ENCODE measurements around the gene FHOD3.

Gene FHOD3

GRCh38 chr18:36415171-36415570 lies 117.7 kb downstream of the FHOD3 start:
- no peak for DNase-seq

- DNase-seq: no peak
These were observed 118.1 kb downstream of the FHOD3 start for GRCh38 chr18:36415625-36416024.

GRCh38 chr18:36419188-36419899 lies 121.8 kb downstream of the FHOD3 start:
- no peak for DNase-seq

- no peak for DNase-seq
These were observed 122.5 kb downstream of the FHOD3 start for GRCh38 chr18:36419900-36420531.

- no peak for DNase-seq
These were observed 123.3 kb downstream of the FHOD3 start for GRCh38 chr18:36420826-36421225.

GRCh38 chr18:36424741-36425142 lies 127.2 kb downstream of the FHOD3 start:
- no peak for DNase-seq

GRCh38 chr18:36427369-36427768 lies 129.9 kb downstream of the FHOD3 start:
- DNase-seq: no peak

GRCh38 chr18:36427831-36428230 lies 130.3 kb downstream of the FHOD3 start:
- no peak for DNase-seq

- DNase-seq: no peak
These were observed 131.0 kb downstream of the FHOD3 start for GRCh38 chr18:36428431-36429029.

GRCh38 chr18:36432880-36433555 lies 135.5 kb downstream of the FHOD3 start:
- no peak for DNase-seq

- DNase-seq: no peak
These were observed 138.9 kb downstream of the FHOD3 start for GRCh38 chr18:36436387-36436786.

- no peak for DNase-seq
These were observed 143.1 kb downstream of the FHOD3 start for GRCh38 chr18:36440614-36441013.

- no peak for DNase-seq
These were observed 144.1 kb downstream of the FHOD3 start for GRCh38 chr18:36441426-36442240.

GRCh38 chr18:36442717-36443116 lies 145.2 kb downstream of the FHOD3 start:
- DNase-seq: no peak

GRCh38 chr18:36446059-36446458 lies 148.5 kb downstream of the FHOD3 start:
- DNase-seq: no peak

GRCh38 chr18:36448384-36449290 lies 151.1 kb downstream of the FHOD3 start:
- no peak for DNase-seq

- no peak for DNase-seq
These were observed 151.9 kb downstream of the FHOD3 start for GRCh38 chr18:36449451-36449850.

- no peak for DNase-seq
These were observed 152.8 kb downstream of the FHOD3 start for GRCh38 chr18:36450264-36450663.

- DNase-seq: no peak
These were observed 154.1 kb downstream of the FHOD3 start for GRCh38 chr18:36451454-36452251.

GRCh38 chr18:36454245-36454644 lies 156.7 kb downstream of the FHOD3 start:
- no peak for DNase-seq
